Aorta (tissue), 5 donors: Measurements from ENCODE around the gene RGS3. TPM values are rescaled to one million over a fixed set of nuclear protein-coding genes. Genes with fewer than 3 reads are reported as not detected.

Experiments
- ATAC-seq: fragments of 200-7000 bp; cut with Tn5 transposase; one replicate; pipeline ENCODE4 v1.9.1; 2022; ENCODE audit warnings: moderate library complexity; ENCODE audit not compliant: low FRiP score
- DNase-seq, 2 donors: peaks; one replicate each; pipeline ENCODE4 v3.0.0-alpha.2; 2020
- H3K27ac ChIP-seq, 2 donors: one replicate each; pipeline ENCODE4 v1.5.1; 2013; ENCODE audit warnings: low read length in 2 of 2, mild to moderate bottlenecking in 2 of 2, moderate library complexity in 2 of 2, control low read depth in 1 of 2, inconsistent platforms in 1 of 2, low read depth in 1 of 2
- H3K27me3 ChIP-seq, 2 donors: one replicate each; pipeline ENCODE4 v1.6.1; 2013; ENCODE audit warnings: control low read depth in 1 of 2, low read length in 1 of 2, mild to moderate bottlenecking in 1 of 2, moderate library complexity in 1 of 2; ENCODE audit not compliant: insufficient read depth in 2 of 2, control insufficient read depth in 1 of 2
- H3K36me3 ChIP-seq, 2 donors: one replicate each; pipeline ENCODE4 v1.6.1; 2013; ENCODE audit warnings: control low read depth in 1 of 2, low read length in 1 of 2, mild to moderate bottlenecking in 1 of 2; ENCODE audit not compliant: insufficient read depth in 2 of 2, control insufficient read depth in 1 of 2
- H3K4me1 ChIP-seq, 2 donors: one replicate each; pipeline ENCODE4 v1.6.1; 2013; ENCODE audit warnings: low read length in 2 of 2, control low read depth in 1 of 2, mild to moderate bottlenecking in 1 of 2, moderate library complexity in 1 of 2; ENCODE audit not compliant: insufficient read depth in 2 of 2, control insufficient read depth in 1 of 2
- H3K4me3 ChIP-seq, 2 donors: one replicate each; pipeline ENCODE4 v1.5.1; 2013; ENCODE audit warnings: low read length in 2 of 2, control low read depth in 1 of 2, mild to moderate bottlenecking in 1 of 2
- H3K9me3 ChIP-seq: one replicate; pipeline ENCODE4 v1.6.1; 2013; ENCODE audit warnings: mild to moderate bottlenecking, low read length; ENCODE audit not compliant: control insufficient read depth
- WGBS, 2 donors: extraction: QIAGEN DNeasy Blood & Tissue Kit; methylation state at CpG; one replicate each; pipeline ENCODE4 v1.1.7; 2013; 5-methylcytosine and 5-hydroxymethylcytosine counted together
- intact Hi-C, 2 donors: fragments of 100-400 bp; cut with DNase I; formaldehyde crosslinking; loops; one replicate each; pipeline versions ENCODE4 v1.14.2 to v1.15.0; 2022
- polyA plus RNA-seq, 2 donors: library from polyadenylated mRNA; stranded (reverse); fragments of 200-250 nt; gene quantifications; one replicate each; pipeline ENCODE4 v1.2.3, GENCODE V29; 2013
- total RNA-seq, 2 donors: library from RNA; stranded (reverse); fragmentation: NEBNext Ultra II Directional; extraction: Animal tissue kit (Norgen Biotek cat#: 25700); gene quantifications; one replicate each; pipeline ENCODE4 v1.2.1, GENCODE V29; 2021
- donor health status: healthy with polysubstance abuse.
- donor health status: Bipolar disorder and iron deficiency.
- donor health status: DM: no; HTN: no; CAD: no.
- donor health status: DM: no; HTN: no; CAD: no.
- donor health status: DM: yes; HTN: yes; CAD: no.

The RGS3 gene
- total and polyA plus RNA-seq, 4 donors, result 74.3 to 161 (median 149) TPM

DNA sequence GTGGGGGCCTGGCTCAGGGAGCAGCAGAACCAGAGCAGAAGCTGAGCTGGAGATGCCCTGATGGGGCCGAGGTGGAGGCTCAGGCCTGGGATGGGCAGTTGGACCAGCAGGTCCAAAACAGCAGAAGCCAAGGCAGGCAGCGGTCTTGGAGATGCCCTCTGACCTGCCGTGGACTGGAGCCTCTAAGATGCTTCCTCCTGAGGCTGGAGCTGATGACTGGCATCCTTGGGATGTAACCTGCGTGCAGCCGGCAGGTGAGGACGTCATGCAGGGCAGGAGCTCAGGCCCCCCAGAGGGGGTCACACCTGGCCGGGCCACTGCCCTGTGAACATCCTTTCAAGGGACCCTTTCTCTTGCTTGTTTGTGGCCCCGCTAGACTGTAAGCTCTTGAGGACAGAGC, 162.0 kb downstream of the RGS3 start:
- peak in 1 of 2 donors; percentile 69 for DNase-seq
- no peak for ATAC-seq
- Histone ChIP-seq H3K4me1 (no peaks in the 10 kb centered on the region), H3K27me3 (no peaks in the 10 kb centered on the region), H3K36me3 (no peaks in the 10 kb centered on the region), H3K4me3 (no peak overlapping the region), H3K27ac (no peak overlapping the region), H3K9me3 (no peaks in the 10 kb centered on the region)
- WGBS, 2 donors, result 96% methylated on average over 7 to 8 of the region's 8 CpGs
- intact Hi-C loops, result no loop called here

- H3K4me3 ChIP-seq, result no peak overlapping the region
- H3K36me3 ChIP-seq, result no peaks in the 10 kb centered on the region
- ATAC-seq (peak; percentile 53), DNase-seq (peak; percentile 78)
- no peaks in the 10 kb centered on the region for H3K9me3 ChIP-seq
- H3K27me3 ChIP-seq, result no peaks in the 10 kb centered on the region
- peak overlapping the region; percentile 35 to 68 for H3K27ac ChIP-seq
- no peaks in the 10 kb centered on the region for H3K4me1 ChIP-seq
- intact Hi-C loops, result no loop called here
- WGBS, 2 donors, result 16 to 20% methylated on average over 8 of the region's 8 CpGs
Observed at GRCh38 chr9:113626735-113627495, 163.4 kb downstream of the RGS3 start.

DNA sequence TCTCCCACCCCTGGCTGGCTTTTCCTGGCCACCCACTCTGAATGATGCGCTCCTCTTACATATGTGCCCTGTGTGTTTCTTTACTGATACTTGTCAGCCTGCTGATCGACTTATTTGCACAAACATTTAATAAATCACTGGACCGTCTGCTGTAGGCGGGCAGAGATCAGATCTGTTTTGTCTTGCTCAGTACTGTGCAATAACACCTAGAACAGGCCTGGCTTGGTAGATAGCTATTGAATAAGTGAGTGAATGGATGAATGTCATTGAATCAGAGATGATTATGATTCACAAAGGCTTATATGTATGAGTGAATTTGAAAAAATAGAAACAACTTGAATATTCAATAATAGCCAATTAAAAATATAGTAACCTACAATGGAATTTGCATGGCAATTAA, 165.1 kb downstream of the RGS3 start:
- intact Hi-C loops, result no loop called here
- 91 to 92% methylated on average over 4 of the region's 4 CpGs for WGBS, 2 donors
- H3K4me3 ChIP-seq, result no peak overlapping the region
- H3K9me3 ChIP-seq, result no peaks in the 10 kb centered on the region
- H3K36me3 ChIP-seq, result no peaks in the 10 kb centered on the region
- no peaks in the 10 kb centered on the region for H3K4me1 ChIP-seq
- ATAC-seq (no peak), DNase-seq (no peak)
- H3K27ac ChIP-seq, result no peak overlapping the region
- no peaks in the 10 kb centered on the region for H3K27me3 ChIP-seq

- intact Hi-C loops, result no loop called here
- H3K4me1 ChIP-seq, result no peaks in the 10 kb centered on the region
- H3K36me3 ChIP-seq, result no peaks in the 10 kb centered on the region
- H3K4me3 ChIP-seq, result no peak overlapping the region
- 85 to 88% methylated on average over 11 of the region's 11 CpGs for WGBS, 2 donors
- no peak for DNase-seq
- no peaks in the 10 kb centered on the region for H3K27me3 ChIP-seq
- H3K27ac ChIP-seq, result no peak overlapping the region
- no peak for ATAC-seq
- no peaks in the 10 kb centered on the region for H3K9me3 ChIP-seq
Observed at GRCh38 chr9:113630386-113631136, 167.0 kb downstream of the RGS3 start.

GRCh38 chr9:113631137-113631765, 167.7 kb downstream of the RGS3 start:
- Histone ChIP-seq H3K9me3 (no peaks in the 10 kb centered on the region), H3K27me3 (no peaks in the 10 kb centered on the region), H3K4me3 (no peak overlapping the region), H3K4me1 (no peaks in the 10 kb centered on the region), H3K36me3 (no peaks in the 10 kb centered on the region), H3K27ac (no peak overlapping the region)
- 29 to 44% methylated on average over 10 of the region's 10 CpGs for WGBS, 2 donors
- no peak for ATAC-seq
- peak in 1 of 2 donors; percentile 40 for DNase-seq
- intact Hi-C loops, result no loop called here

DNA sequence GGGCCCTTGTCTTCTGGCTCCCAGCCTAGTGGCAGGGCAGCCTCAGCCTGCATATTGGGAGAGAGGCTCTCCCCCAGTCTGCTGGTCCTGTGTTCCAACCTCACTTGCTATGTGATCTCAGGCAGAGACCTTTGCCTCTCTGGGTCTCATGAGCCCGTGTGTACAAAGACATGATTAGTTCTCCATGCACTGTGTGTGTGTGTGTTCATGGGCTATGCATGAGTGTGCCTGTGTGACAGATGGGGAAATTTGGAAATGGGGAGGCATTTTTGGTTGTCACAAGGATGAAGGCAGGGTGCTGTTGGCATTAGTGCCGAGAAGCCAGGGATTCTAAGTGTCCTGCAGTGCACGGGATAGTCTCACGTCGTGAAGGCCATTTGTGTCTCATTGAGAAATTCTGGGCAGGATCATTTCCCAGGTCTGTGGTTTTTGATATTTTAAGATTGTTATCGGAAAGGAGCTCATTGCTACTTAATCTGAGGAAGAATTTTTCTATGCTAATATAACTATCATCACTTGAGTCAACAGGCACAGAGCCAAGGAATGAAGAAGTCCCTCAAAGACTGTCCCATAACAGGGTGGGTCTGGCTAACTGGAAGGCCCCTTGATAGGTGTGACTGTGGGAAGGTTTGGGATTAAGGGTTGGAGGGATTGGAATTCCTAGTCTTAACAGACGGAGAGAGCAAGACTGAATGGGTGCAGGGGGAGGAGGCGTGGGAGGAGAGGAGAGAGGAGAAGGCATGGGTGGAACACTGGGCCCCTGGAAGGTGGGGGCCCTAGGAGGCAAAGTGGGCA, 168.5 kb downstream of the RGS3 start:
- Histone ChIP-seq H3K27me3 (no peaks in the 10 kb centered on the region), H3K27ac (no peak overlapping the region), H3K4me1 (no peaks in the 10 kb centered on the region), H3K9me3 (no peaks in the 10 kb centered on the region), H3K4me3 (no peak overlapping the region), H3K36me3 (no peaks in the 10 kb centered on the region)
- DNase-seq, result no peak
- 71 to 72% methylated on average over 8 of the region's 8 CpGs for WGBS, 2 donors
- ATAC-seq, result no peak
- intact Hi-C loops, result no loop called here

GRCh38 chr9:113632776-113633590, 169.5 kb downstream of the RGS3 start:
- Histone ChIP-seq H3K27ac (no peak overlapping the region), H3K9me3 (no peaks in the 10 kb centered on the region), H3K4me1 (no peaks in the 10 kb centered on the region), H3K4me3 (no peak overlapping the region), H3K36me3 (no peaks in the 10 kb centered on the region), H3K27me3 (no peaks in the 10 kb centered on the region)
- intact Hi-C loops, result no loop called here
- 92 to 93% methylated on average over 15 of the region's 15 CpGs for WGBS, 2 donors
- ATAC-seq (no peak), DNase-seq (peak; percentile 32 to 58)
